C4-2B (cell line): Measurements from ENCODE around the gene ZNF483.

ENCODE experiments used
- ZFX ChIP-seq: fragments of 450-650 bp; IDR thresholded peaks from 2 replicates; pipeline ENCODE4 v1.6.1; 2017
- TF ChIP-seq, protein P1 (sequence below): fragments of 450-650 bp; conservative IDR thresholded peaks from 2 replicates; pipeline ENCODE4 v1.5.1; 2017; ENCODE audit warnings: mild to moderate bottlenecking

DNA sequence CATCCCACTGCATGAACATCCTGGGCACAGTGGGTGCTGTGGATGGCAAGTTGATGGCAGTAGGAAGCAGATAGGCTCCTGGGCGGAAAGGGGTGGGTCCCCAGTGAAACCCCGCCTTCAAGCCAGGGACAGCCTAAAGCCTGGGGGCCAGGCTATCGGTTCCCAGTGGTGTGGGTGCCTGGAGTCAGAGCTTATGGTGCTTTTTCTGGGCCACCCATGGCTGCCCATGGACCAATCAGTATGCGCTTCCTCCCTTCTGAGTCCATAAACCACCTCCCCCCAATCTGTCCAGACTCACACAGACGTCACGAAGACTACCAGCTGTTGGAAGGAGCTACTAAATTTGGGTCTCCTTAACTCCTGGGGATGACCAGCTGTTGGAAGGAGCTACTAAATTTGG, 23.3 kb upstream of the ZNF483 start:
- TF ChIP-seq, protein P1, sequence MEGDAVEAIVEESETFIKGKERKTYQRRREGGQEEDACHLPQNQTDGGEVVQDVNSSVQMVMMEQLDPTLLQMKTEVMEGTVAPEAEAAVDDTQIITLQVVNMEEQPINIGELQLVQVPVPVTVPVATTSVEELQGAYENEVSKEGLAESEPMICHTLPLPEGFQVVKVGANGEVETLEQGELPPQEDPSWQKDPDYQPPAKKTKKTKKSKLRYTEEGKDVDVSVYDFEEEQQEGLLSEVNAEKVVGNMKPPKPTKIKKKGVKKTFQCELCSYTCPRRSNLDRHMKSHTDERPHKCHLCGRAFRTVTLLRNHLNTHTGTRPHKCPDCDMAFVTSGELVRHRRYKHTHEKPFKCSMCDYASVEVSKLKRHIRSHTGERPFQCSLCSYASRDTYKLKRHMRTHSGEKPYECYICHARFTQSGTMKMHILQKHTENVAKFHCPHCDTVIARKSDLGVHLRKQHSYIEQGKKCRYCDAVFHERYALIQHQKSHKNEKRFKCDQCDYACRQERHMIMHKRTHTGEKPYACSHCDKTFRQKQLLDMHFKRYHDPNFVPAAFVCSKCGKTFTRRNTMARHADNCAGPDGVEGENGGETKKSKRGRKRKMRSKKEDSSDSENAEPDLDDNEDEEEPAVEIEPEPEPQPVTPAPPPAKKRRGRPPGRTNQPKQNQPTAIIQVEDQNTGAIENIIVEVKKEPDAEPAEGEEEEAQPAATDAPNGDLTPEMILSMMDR, result no peak
- TF ChIP-seq ZFX, result no peak
